Transverse colon (tissue), 3 donors: ENCODE data around the gene TUBE1.

Experiments
- POLR2A ChIP-seq: fragments of 450-650 bp; IDR thresholded peaks from one replicate; pipeline ENCODE4 v1.6.1; 2016; ENCODE audit warnings: antibody characterized with exemption, mild to moderate bottlenecking, moderate library complexity
- TF ChIP-seq, protein P1 (sequence below), 5 experiments: fragments of 200-600 bp in 3 of 5; fragments of 450-650 bp in 2 of 5; sonication (generic) in 3 of 5; IDR thresholded peaks; 1 replicate in 2 of 5; 2 replicates in 3 of 5; pipeline ENCODE4 v1.5.1; 2016 to 2017; ENCODE audit warnings: antibody characterized with exemption in 5 of 5, inconsistent platforms in 3 of 5, mild to moderate bottlenecking in 2 of 5, moderate library complexity in 1 of 5

DNA sequence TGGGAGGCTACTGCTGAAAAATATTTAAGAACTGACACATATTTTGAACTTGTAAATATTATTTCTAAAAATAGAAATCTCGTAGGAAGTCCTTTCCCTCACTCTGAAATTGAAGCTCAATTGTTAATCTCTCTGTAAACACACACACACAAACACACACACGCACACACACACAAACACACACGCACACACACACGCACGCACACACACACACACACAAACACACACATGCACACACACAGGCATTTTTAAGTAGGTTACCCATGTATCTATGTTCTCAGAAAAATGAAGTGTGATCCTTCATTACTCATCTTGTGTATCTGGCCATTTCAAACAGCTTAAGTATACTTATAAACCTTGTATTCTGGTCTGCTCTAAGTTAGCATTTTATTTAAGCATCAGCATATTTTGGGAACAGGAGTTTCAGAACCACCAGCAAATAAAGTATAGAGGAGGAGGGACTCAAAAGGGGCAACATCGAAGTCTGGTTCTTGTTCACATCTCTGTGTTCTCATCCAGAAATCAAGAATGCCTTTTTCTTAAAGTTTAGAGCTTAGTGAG is 21.8 kb downstream of the TUBE1 start:
- TF ChIP-seq POLR2A, result no peak
- TF ChIP-seq, protein P1, sequence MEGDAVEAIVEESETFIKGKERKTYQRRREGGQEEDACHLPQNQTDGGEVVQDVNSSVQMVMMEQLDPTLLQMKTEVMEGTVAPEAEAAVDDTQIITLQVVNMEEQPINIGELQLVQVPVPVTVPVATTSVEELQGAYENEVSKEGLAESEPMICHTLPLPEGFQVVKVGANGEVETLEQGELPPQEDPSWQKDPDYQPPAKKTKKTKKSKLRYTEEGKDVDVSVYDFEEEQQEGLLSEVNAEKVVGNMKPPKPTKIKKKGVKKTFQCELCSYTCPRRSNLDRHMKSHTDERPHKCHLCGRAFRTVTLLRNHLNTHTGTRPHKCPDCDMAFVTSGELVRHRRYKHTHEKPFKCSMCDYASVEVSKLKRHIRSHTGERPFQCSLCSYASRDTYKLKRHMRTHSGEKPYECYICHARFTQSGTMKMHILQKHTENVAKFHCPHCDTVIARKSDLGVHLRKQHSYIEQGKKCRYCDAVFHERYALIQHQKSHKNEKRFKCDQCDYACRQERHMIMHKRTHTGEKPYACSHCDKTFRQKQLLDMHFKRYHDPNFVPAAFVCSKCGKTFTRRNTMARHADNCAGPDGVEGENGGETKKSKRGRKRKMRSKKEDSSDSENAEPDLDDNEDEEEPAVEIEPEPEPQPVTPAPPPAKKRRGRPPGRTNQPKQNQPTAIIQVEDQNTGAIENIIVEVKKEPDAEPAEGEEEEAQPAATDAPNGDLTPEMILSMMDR (IDR thresholded peaks at IDR 0.05), result no peak
